HepG2 (cell line): Measurements from ENCODE around the gene SHMT1. TPM values are rescaled to one million over a fixed set of nuclear protein-coding genes. Genes with fewer than 3 reads are reported as not detected.

ENCODE experiments used
- ISL2 ChIP-seq: sonication (generic); formaldehyde crosslinking; IDR thresholded peaks from 2 replicates; pipeline ENCODE4 v1.5.0; 2020; ENCODE audit warnings: missing genetic modification reagents
- SP2 ChIP-seq: sonication (generic); formaldehyde crosslinking; IDR thresholded peaks from 2 replicates; pipeline ENCODE4 v1.5.1; 2020; ENCODE audit warnings: mild to moderate bottlenecking, missing genetic modification reagents
- SP5 ChIP-seq: IDR thresholded peaks from 2 replicates; pipeline ENCODE4 v1.6.1; 2016; ENCODE audit warnings: low read depth, borderline replicate concordance
- TEAD3 ChIP-seq: optimal IDR thresholded peaks from 2 replicates; pipeline ENCODE3; 2016; ENCODE audit warnings: borderline replicate concordance
- ZBTB46 ChIP-seq: sonication (generic); formaldehyde crosslinking; IDR thresholded peaks from 2 replicates; pipeline ENCODE4 v1.4.0; 2020; ENCODE audit warnings: mild to moderate bottlenecking, missing genetic modification reagents, borderline replicate concordance
- ZMYM4 ChIP-seq: sonication (generic); formaldehyde crosslinking; IDR thresholded peaks from 2 replicates; pipeline ENCODE4 v1.8.1; 2023; ENCODE audit warnings: mild to moderate bottlenecking, missing genetic modification reagents
- polyA plus RNA-seq, 8 experiments: library from polyadenylated mRNA; depleted of rRNA in 3 of 8; stranded (reverse) in 7 of 8; unstranded in 1 of 8; fragments of >200 nt; fragmentation: Illumina TruSeq in 4 of 8; extraction: Trizol in 4 of 8; gene quantifications; 2 replicates each; pipeline versions ENCODE4 v1.2.1 to v1.2.3, GENCODE V29; 2011 to 2016; ENCODE audit warnings: low read depth in 4 of 8, missing spikeins in 1 of 8, mixed read lengths in 1 of 8; ENCODE audit not compliant: insufficient read depth in 1 of 8
- total RNA-seq, 5 experiments: library from RNA; depleted of rRNA; stranded (reverse); fragments of >200 nt; fragmentation: Illumina TruSeq; extraction: Trizol; gene quantifications; 2 replicates each; pipeline ENCODE4 v1.2.3, GENCODE V29; 2016; ENCODE audit warnings: low read depth in 1 of 5
- TF ChIP-seq, protein P1 (sequence below): sonication (generic); formaldehyde crosslinking; IDR thresholded peaks from 2 replicates; pipeline ENCODE4 v1.9.0; 2022; ENCODE audit warnings: missing genetic modification reagents, mild to moderate bottlenecking, borderline replicate concordance
- TF ChIP-seq, protein P2 (sequence below): sonication (generic); formaldehyde crosslinking; IDR thresholded peaks from 2 replicates; pipeline ENCODE4 v1.4.0; 2020; ENCODE audit warnings: missing genetic modification reagents
- TF ChIP-seq, protein P3 (sequence below): sonication (generic); formaldehyde crosslinking; IDR thresholded peaks from 2 replicates; pipeline ENCODE4 v1.4.0; 2020; ENCODE audit warnings: mild to moderate bottlenecking, missing genetic modification reagents, borderline replicate concordance
- TF ChIP-seq, protein P4 (sequence below): IDR thresholded peaks from 2 replicates; pipeline ENCODE4 v1.6.1; 2016; ENCODE audit warnings: control low read depth

SHMT1 gene
- total and polyA plus RNA-seq, 2 of the 13 experiments (the other 11 are each of a cell fraction or from before 2014, with no cell fraction given): 21.3 to 48.8 TPM

- no peak for TF ChIP-seq ZBTB46 (CRISPR knock-in tag)
- TF ChIP-seq, protein P1, sequence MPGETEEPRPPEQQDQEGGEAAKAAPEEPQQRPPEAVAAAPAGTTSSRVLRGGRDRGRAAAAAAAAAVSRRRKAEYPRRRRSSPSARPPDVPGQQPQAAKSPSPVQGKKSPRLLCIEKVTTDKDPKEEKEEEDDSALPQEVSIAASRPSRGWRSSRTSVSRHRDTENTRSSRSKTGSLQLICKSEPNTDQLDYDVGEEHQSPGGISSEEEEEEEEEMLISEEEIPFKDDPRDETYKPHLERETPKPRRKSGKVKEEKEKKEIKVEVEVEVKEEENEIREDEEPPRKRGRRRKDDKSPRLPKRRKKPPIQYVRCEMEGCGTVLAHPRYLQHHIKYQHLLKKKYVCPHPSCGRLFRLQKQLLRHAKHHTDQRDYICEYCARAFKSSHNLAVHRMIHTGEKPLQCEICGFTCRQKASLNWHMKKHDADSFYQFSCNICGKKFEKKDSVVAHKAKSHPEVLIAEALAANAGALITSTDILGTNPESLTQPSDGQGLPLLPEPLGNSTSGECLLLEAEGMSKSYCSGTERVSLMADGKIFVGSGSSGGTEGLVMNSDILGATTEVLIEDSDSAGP (CRISPR knock-in tag): no peak
- TF ChIP-seq TEAD3 (CRISPR knock-in tag): no peak
- no peak for TF ChIP-seq SP2 (CRISPR knock-in tag)
- TF ChIP-seq, protein P2, sequence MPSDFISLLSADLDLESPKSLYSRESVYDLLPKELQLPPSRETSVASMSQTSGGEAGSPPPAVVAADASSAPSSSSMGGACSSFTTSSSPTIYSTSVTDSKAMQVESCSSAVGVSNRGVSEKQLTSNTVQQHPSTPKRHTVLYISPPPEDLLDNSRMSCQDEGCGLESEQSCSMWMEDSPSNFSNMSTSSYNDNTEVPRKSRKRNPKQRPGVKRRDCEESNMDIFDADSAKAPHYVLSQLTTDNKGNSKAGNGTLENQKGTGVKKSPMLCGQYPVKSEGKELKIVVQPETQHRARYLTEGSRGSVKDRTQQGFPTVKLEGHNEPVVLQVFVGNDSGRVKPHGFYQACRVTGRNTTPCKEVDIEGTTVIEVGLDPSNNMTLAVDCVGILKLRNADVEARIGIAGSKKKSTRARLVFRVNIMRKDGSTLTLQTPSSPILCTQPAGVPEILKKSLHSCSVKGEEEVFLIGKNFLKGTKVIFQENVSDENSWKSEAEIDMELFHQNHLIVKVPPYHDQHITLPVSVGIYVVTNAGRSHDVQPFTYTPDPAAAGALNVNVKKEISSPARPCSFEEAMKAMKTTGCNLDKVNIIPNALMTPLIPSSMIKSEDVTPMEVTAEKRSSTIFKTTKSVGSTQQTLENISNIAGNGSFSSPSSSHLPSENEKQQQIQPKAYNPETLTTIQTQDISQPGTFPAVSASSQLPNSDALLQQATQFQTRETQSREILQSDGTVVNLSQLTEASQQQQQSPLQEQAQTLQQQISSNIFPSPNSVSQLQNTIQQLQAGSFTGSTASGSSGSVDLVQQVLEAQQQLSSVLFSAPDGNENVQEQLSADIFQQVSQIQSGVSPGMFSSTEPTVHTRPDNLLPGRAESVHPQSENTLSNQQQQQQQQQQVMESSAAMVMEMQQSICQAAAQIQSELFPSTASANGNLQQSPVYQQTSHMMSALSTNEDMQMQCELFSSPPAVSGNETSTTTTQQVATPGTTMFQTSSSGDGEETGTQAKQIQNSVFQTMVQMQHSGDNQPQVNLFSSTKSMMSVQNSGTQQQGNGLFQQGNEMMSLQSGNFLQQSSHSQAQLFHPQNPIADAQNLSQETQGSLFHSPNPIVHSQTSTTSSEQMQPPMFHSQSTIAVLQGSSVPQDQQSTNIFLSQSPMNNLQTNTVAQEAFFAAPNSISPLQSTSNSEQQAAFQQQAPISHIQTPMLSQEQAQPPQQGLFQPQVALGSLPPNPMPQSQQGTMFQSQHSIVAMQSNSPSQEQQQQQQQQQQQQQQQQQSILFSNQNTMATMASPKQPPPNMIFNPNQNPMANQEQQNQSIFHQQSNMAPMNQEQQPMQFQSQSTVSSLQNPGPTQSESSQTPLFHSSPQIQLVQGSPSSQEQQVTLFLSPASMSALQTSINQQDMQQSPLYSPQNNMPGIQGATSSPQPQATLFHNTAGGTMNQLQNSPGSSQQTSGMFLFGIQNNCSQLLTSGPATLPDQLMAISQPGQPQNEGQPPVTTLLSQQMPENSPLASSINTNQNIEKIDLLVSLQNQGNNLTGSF (CRISPR knock-in tag): peak; percentile 38; the same call in 1 of the 2 replicates
- TF ChIP-seq, protein P3, sequence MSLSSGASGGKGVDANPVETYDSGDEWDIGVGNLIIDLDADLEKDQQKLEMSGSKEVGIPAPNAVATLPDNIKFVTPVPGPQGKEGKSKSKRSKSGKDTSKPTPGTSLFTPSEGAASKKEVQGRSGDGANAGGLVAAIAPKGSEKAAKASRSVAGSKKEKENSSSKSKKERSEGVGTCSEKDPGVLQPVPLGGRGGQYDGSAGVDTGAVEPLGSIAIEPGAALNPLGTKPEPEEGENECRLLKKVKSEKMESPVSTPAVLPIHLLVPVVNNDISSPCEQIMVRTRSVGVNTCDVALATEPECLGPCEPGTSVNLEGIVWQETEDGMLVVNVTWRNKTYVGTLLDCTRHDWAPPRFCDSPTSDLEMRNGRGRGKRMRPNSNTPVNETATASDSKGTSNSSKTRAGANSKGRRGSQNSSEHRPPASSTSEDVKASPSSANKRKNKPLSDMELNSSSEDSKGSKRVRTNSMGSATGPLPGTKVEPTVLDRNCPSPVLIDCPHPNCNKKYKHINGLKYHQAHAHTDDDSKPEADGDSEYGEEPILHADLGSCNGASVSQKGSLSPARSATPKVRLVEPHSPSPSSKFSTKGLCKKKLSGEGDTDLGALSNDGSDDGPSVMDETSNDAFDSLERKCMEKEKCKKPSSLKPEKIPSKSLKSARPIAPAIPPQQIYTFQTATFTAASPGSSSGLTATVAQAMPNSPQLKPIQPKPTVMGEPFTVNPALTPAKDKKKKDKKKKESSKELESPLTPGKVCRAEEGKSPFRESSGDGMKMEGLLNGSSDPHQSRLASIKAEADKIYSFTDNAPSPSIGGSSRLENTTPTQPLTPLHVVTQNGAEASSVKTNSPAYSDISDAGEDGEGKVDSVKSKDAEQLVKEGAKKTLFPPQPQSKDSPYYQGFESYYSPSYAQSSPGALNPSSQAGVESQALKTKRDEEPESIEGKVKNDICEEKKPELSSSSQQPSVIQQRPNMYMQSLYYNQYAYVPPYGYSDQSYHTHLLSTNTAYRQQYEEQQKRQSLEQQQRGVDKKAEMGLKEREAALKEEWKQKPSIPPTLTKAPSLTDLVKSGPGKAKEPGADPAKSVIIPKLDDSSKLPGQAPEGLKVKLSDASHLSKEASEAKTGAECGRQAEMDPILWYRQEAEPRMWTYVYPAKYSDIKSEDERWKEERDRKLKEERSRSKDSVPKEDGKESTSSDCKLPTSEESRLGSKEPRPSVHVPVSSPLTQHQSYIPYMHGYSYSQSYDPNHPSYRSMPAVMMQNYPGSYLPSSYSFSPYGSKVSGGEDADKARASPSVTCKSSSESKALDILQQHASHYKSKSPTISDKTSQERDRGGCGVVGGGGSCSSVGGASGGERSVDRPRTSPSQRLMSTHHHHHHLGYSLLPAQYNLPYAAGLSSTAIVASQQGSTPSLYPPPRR: 0 out of 2 replicates have a peak, but pooled peaks have one; percentile 28
- TF ChIP-seq, protein P4, sequence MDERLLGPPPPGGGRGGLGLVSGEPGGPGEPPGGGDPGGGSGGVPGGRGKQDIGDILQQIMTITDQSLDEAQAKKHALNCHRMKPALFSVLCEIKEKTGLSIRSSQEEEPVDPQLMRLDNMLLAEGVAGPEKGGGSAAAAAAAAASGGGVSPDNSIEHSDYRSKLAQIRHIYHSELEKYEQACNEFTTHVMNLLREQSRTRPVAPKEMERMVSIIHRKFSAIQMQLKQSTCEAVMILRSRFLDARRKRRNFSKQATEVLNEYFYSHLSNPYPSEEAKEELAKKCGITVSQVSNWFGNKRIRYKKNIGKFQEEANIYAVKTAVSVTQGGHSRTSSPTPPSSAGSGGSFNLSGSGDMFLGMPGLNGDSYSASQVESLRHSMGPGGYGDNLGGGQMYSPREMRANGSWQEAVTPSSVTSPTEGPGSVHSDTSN (CRISPR knock-in tag): no peak
- no peak for TF ChIP-seq SP5 (CRISPR knock-in tag)
- peak; percentile 21 for TF ChIP-seq ZMYM4 (CRISPR knock-in tag)
- 0 out of 2 replicates have a peak, but pooled peaks have one; percentile 17 for TF ChIP-seq ISL2 (CRISPR knock-in tag)
Measured at GRCh38 chr17:18314059-18314730, 49.2 kb downstream of the SHMT1 start (continued).
